Activated CD4-positive, CD25-positive, alpha-beta regulatory T cell treated with anti-CD3 and anti-CD28 coated beads, Interleukin-2, amount 50 U/mL, for 72 hours (primary cell): ENCODE measurements around the gene FUS.
"Not testable (repeated sequence)": the region's sequence is repeated elsewhere in the genome, so short reads cannot be mapped to it uniquely, and the experiment has no call there.

Experiments used
- DNase-seq: peaks from one replicate; pipeline ENCODE4 v3.0.0; 2021

The FUS gene

DNA sequence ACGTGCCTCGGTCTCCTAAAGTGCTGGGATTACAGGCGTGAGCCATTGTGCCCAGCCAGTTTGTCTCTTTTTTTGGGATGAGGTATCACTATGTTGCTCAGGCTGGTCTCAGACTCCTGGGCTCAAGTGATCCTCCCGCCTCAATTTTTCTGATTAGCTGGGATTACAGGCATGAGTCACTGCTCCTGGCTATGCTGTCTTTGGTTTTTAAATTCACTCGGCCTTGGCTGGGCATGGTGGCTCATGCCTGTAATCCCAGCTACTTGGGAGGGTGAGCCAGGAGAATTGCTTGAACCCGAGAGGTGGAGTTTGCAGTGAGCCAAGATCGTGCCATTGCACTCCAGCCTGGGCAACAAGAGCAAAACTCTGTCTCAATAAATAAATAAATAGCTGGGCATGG, 35.5 kb upstream of the FUS start:
- DNase-seq = not testable (repeated sequence)

DNA sequence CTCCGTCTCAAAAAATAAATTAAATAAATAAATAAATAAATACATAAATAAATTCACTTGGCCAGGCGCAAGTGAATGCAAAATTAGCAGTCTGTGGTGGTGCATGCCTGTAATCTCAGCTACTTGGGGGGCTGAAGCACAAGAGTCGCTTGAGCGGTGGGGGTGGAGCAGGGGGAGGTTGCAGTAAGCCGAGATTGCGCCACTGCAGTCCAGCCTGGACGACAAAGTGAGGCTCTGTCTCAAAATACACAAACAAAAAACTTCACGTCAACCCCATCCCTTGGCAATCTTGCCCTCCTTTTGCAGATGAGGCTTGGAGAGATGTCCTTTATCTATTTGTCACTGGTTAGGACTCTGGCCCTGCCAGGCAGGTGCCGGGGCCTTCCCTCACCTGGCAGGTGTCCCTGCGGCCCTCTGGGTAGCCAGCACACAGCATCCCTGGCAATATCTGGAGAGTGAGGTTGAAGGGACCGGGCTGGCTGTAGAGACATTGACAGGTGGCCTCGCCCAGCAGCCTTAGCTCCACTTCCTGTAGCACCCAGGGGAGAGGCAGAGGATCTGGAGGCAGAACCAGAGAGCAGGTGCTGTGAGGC, 34.4 kb upstream of the FUS start:
- no peak for DNase-seq

DNA sequence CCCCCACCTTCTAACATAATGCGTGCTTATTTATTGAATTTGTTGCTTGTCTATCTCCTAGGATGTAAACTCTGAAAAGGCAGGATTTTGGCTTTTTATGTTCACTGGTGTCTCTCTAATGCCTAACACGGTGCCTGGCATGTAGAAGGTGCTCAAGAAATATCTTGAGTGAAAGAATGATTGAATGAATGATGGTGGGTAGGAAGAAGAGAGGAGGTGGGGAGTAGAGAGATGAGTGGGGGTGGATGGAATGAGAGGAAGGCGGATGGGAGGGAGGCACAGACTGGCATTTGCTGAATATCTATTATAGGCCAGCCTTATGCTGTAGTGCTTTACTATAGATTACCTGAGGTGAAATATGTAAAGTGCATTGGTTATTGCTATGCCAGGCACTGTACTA, 32.4 kb upstream of the FUS start:
- no peak for DNase-seq

DNA sequence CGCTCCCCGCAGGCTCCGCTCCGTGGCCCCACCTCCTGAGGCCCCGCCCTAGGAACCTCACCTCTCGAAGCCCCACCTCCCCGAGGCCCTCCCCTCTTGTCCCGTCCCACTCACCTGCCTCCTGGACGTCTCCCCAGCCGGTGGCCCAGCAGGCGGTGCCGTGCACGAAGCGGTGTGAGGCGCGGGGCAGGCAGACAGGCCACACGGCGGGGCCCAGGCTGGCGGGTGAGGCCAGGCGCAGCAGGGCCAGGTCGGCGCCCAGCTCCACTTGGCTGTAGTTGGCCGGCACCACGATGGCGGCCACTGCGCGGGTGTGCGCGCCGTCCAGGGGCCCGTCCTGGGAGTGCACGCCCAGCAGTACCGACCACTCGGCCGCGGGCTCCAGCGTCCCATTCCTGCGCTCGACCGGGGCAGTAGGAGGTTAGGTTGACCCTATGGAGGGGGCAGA, 31.6 kb upstream of the FUS start:
- DNase-seq = no peak

DNA sequence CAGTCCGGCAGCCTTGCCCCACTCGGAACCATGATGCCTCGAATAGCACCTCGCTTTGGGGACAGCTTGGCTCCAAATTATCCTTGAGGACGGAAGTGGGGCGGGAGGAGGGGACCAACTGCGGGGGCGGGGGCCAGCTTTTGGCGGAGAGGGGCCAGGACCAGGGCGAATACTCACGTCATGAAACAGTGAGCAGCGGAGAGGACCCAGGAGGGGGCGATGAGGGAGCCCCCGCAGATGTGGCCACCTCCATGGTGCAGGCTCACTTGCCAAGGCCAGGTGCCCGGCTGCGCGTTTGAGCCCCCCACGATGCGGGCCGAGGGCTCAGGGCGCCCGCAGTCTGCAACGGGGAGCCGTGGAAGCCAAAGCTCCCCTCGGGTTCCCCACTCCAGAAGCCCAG, 31.0 kb upstream of the FUS start:
- no peak for DNase-seq

DNA sequence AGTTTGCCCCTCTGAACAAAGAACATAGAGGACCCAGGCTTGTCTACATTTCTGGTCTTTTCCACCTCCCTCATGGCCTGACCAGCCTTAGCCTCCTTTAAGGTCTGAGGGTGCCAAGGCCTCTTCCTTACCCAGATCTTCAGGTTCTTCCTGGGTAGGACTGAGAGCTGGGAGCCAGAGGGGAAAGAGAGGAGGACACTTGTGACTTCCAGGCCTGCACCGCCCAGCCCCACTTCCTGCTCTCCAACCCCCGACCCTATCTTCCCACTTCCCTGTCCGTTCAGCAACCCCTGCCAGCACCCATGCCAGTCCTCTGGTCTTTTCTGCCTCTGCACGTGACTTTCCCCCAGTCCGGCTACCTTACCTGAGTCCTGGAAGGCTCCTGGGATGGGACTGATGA, 30.6 kb upstream of the FUS start:
- DNase-seq = no peak

DNA sequence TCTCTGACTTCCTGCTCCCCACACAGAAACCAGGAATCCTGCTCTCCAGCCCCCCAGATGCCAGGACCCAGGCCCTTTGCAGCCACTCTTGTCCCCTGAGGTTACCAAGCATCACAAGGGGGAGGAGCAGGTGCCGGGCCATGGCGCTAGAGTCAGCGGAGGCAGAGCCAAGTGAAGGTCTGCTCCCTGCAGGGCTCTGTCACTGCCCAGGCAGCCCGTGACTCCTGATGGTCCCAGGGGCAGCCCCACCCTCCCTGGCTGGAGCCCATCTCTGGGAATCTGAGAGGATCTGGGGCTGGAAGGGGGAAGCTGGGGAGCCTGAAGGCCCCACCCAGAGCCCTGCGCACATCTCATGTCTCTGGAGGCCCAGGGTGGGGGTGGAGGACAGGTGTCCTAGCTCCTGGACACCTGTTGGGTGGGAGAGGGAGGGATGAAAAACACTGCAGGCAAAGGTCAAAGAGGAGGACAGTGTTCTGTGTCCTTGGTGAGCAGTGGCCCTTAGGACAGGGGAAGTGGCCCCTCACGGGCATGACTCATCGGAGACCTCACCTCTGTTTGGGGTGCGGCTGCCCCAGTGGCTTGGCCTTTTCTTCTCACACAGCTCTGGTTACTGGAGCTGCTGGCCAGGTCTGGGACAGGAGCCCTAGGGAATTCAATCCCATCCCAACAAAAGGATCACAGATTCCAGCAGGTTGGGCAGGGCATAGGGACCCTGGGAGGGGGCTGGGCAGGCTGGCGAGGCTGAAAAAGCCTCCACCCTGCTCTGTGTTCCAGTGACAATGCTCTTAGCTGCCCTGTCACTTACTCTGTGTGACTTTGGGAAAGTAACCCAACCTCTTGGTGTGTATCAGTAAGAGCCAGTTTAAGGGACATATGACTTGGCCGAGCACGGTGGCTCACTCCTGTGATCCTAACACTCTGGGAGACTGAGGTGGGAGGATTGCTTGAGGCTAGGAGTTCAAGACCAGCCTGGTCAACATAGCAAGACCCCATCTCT, 29.7 kb upstream of the FUS start, which contains the start of gene PRSS36:
TSS of gene PRSS36 (minus strand) at position 173 of the 997 bp plus-strand sequence. CDS start at position 142, 31 bp downstream.
- DNase-seq = no peak

DNA sequence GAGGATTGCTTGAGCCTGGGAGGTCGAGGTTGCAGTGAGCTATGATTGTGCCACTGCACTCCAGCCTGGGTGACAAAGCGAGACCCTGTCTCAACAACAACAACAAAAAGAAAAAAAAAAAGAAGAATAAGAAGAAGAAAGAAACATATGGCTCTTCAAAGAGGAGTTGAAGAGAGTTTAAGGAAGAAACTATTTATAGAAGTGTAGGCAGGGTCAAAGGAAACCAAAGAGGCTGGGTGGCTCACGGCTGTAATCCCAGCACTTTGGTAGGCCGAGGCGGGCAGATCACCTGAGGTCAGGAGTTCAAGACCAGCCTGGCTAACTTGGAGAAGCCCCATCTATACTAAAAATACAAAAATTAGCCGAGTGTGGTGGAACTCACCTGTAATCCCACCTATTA, 29.0 kb upstream of the FUS start:
- not testable (repeated sequence) for DNase-seq

DNA sequence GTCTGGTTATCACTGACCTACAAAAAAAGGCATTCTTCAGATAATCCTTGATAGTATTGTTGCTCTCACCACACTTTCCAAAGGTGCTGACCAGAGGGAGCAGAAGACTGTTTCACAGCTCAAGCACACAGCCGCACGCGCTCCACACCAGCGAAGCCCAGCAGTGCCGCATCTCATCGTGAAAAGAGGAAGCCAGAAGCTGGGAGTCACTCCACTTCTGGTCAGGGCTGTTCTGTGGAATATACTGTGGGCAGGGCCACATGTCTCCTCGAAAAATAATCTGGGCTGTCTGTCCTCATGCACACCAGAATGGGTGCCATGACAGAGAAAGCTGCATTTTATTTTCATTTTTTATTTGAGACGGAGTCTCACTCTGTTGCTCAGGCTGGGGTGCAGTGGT, 22.8 kb upstream of the FUS start:
- no peak for DNase-seq

DNA sequence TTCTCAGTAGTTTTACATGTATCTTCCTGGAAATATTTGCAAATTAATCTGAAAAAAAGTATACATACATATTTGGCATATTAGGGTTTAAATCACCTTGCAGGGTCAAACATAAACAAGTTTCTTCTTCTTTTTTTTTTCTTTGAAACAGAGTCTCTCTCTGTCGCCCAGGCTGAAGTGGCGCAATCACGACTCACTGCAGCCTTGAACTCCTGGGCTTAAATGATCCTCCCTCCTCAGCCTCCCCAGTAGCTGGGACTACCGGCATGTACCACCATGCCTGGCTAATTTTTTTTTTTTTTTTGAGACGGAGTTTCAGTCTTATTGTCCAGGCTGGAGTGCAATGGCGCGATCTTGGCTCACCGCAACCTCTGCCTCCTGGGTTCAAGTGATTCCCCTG, 12.6 kb upstream of the FUS start:
- DNase-seq = no peak

DNA sequence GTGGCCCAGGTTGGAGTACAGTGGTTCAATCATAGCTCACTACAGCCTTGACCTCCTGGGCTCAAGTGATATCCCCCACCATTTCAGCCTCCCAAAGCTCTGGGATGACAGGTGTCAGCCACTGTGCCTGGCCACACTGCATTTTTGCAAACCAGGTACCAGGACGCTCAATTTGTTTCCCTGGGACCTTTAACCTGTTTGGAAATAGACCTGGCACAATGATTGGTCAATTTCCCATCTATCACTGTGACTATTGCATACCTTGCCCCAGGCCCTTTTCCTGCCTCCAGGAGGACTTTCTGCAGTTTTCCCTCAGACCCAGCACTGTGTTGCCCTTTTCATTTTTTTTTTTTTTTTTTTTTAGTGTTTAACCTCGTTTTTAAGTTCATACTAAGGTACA, 11.1 kb upstream of the FUS start:
- no peak for DNase-seq

DNA sequence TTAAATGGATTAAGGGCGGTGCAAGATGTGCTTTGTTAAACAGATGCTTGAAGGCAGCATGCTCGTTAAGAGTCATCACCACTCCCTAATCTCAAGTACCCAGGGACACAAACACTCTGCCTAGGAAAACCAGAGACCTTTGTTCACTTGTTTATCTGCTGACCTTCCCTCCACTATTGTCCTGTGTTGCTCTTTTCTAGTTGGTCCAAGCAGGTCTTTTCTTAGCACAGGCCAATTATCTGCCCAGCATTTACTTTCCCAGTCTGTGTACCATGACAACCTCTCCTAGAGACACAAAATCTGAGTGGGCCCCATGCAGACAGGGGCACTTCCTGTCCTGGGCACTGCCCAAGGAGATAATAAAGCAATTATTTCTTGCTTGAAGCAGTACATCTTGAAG, 9.9 kb upstream of the FUS start:
- DNase-seq = not testable (repeated sequence)

DNA sequence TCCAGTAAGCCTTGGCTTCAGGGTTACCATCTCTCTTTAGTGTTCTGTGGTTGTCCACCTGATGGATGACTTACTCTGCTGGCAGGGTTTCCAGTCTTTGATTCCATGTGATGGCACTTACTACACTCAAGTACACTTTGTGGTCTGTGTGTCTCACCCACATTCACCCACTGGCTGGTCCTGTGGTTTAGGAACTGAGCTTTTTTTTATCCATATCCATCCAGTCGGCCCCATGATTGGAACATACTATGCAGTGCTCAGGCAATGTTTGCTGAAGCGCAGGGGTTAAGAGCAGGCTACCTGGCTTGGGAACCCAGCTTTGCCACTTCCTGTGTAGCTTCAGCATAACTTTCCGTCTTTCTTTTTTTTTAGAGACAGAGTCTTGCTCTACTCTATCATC, 2.8 kb upstream of the FUS start:
- no peak for DNase-seq

DNA sequence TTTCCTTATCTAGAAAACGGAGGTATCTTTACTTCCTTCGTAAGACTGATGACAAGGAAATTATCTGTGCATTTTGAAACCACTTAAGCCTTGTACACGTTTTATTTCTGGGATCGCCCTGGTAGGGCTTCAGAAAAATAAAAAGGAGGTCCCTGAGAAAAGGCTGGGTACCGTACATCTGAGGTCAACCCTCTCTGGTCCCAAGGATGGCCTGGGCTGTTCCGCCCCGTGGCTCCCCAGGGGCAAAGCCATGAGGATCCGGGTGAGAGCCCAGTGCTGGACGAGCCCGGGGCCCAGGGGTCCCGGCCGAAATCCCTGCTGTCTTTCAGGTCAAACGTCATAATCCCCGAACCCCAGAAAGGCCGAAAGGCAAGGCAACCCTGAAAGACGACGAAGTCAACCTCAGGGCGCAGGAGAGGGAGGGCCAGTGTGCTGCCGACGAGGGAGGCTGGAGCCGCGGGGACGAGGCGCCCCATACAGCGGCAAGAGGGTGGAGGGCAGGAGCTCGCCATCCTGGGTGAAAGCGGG, 656 bp upstream of the FUS start:
- DNase-seq = no peak

DNA sequence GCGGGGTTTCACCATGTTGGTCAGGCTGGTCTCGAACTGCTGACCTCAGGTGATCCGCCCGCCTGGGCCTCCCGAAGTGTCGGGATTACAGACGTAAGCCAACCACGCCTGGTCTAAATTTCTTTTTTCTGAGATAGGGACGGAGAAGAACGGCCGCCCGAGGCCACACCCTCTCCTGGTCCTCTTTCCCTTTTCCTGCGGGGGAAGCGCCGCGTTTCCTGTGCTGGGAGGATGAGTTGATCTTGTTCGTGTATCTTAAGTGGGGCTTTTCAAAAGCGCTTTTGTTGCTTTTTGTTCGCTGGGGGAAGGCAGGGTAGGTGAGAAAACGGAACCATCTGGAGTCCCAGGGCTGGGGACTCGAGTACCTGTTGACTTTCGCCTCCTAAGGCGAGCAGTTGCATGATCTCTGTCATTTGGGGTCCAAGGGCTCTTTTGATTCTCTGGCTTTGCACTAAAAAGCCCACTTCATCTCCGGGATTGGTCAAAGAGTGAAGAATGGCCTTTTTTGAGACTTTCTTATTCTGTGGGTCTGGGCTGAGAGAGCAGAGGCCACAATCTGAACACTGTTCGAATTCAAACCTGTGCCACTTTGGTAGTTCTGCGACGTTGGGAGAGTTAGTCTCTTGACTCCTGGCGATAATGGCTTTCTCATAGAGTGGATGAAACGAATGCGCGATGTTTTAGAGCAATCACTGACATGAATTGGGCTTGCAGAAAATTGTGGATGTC, 1.3 kb downstream of the FUS start:
- DNase-seq = peak; percentile 46

DNA sequence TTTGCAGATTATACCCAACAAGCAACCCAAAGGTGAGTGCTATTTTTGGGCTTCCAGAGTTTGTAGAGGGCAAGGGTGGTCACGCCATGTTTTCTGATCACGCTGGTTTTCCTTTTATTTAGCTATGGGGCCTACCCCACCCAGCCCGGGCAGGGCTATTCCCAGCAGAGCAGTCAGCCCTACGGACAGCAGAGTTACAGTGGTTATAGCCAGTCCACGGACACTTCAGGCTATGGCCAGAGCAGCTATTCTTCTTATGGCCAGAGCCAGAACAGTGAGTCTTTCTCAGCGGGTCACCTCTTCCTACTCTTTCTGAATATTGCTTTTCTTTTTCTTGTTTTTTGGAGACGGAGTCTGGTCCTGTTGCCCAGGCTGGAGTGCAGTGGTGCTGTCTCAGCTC, 2.5 kb downstream of the FUS start:
- DNase-seq = no peak

DNA sequence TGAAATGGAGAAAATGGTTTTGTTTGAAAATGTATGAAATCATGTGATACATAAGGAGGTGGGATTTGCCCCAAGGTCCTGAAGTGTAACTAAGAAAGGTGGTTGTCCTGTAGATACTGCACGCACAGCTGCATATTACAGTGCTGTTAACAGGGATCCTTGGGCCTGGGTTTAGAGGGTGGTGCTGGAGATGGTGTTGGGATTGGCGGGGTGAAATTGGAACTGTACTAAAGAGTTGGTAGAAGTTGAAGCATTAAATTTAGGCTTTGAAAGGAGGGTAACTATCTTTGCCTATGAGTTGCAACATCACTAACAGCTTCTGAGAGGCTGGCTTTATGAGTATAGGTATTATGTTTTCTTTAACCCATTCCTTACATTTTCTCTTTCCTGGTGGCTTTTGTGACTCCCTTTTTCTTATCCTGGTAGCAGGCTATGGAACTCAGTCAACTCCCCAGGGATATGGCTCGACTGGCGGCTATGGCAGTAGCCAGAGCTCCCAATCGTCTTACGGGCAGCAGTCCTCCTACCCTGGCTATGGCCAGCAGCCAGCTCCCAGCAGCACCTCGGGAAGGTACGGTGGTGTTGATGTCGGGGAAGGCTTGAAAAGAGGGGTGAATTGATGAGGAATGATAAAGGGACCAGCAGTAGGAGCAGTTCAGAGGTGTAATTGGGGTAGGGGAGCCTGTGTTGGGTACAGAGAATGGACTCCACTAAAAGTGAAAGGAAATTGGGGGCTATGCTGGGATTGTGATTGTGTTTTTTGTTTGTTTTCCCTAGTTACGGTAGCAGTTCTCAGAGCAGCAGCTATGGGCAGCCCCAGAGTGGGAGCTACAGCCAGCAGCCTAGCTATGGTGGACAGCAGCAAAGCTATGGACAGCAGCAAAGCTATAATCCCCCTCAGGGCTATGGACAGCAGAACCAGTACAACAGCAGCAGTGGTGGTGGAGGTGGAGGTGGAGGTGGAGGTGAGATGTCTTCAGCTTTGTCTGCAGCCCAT, 3.8 kb downstream of the FUS start:
- no peak for DNase-seq

DNA sequence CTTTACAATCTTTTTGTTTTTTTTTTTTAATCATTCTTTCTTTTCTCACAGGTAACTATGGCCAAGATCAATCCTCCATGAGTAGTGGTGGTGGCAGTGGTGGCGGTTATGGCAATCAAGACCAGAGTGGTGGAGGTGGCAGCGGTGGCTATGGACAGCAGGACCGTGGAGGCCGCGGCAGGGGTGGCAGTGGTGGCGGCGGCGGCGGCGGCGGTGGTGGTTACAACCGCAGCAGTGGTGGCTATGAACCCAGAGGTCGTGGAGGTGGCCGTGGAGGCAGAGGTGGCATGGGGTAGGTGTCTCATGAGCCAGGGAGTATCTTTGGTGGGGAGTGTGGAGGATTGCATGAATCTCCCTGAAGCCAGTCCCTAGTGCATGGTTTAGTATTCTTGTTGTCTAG, 4.9 kb downstream of the FUS start:
- DNase-seq = no peak

DNA sequence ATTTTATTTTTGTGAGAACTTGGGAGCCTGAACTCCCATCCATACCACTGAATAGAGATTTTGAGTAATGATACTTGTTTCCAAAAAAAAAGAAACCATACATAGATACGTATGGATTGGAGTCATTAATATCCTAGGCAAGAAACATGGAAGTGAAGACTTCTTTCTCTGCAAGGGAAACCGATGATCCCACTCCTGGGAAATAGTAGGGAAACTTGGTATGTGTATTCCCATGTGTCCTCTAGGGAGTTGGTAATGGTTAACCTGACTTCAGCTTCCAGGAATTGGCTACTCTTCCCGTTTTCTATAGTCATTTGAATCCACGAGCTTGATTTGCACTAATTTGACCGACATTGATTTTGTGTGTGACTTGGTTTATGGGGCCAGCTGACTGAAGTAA, 5.4 kb downstream of the FUS start:
- no peak for DNase-seq

DNA sequence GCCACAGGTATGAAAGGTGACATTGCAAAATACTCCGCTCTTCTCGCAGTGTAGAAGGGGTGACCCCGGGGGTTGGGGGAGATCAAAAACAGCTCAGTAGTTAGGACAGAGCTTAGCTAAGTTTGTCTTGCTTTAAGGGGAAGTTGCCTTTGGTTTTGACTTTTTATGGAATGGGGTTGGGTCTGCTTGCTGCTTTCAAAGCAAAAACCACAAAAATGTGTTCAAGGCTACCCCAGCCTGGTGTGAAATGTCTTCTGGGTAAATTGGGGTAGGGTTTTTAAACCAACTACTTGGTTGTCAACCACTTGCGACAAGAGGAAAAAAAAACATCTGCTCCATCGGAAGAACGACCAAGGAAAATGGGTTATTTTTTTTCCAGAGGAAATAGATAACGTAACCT, 6.2 kb downstream of the FUS start:
- no peak for DNase-seq

DNA sequence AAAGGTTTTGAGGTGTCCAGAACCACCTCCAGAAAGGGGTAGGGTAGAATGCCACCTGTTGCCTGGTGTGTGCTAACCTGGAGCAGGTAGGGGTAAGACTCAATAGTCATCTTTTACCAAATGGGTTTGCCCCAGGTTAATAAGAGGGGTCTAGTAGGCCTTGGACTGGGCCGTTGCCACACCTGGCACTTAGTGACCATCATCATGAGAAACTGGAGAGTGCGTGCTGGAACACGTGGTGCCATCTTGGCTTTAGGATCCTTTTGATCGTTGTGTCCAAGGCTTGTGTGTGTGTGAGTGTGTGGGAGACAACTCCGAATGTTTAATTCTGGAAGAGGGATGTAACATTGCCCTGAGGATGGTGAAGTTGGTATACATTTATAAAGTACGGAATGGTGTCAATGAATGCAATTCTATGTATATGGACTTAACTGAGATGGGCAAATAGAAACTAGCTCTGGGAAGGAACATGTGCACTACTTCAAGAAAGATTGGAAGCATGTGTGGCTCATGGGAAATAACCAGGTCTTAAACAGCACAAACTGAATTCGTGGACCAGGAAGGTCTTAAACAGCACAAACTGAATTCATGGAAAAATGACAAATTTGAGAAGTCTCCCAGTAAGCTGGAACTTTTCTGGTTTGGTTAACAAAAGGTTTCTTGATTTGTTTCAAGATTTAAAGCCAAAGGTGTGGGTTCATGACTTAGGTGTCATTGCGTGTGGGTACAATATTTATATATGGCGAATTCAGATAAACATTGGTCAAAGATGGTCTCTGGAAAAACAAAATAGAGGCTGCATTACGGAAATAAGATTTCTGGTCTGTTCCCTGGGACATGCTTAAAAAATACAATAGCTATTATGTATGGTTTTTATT, 7.2 kb downstream of the FUS start:
- DNase-seq = no peak
